DMS79 treated with DMSO at 0.1 percent for 48 hours (cell line): ENCODE results near the gene TAS1R3.
"Not testable (repeated sequence)": the region's sequence is repeated elsewhere in the genome, so short reads cannot be mapped to it uniquely, and the experiment has no call there.

Source experiments
- DNase-seq: peaks from one replicate; lab custom pipeline; 2025; lab: John Stamatoyannopoulos, UW

TAS1R3 gene

GRCh38 chr1:1354271-1355247 is 23.5 kb downstream of the TAS1R3 start:
- no peak for DNase-seq

DNA sequence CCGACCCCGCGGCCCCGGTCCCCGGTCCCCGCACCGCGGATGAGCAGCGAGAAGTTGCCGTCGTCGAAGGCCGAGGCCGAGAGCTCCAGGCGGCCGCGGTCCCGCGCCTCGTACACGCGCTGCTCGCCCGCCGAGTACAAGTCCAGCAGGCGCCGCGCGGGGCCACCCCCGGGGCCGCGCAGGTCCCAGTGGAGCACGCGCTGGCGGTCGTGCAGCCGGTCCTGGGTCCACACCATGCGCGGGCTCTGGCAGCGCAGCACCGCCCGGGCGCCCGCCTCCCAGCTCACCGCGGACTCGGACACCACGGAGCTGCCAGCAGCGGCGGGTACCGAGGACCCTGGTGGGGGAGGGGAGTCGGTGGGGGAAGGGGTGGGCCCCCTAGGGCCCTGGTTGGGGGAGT is 24.3 kb downstream of the TAS1R3 start:
- DNase-seq = peak; percentile 16

GRCh38 chr1:1356166-1356795 is 25.2 kb downstream of the TAS1R3 start:
- no peak for DNase-seq

DNA sequence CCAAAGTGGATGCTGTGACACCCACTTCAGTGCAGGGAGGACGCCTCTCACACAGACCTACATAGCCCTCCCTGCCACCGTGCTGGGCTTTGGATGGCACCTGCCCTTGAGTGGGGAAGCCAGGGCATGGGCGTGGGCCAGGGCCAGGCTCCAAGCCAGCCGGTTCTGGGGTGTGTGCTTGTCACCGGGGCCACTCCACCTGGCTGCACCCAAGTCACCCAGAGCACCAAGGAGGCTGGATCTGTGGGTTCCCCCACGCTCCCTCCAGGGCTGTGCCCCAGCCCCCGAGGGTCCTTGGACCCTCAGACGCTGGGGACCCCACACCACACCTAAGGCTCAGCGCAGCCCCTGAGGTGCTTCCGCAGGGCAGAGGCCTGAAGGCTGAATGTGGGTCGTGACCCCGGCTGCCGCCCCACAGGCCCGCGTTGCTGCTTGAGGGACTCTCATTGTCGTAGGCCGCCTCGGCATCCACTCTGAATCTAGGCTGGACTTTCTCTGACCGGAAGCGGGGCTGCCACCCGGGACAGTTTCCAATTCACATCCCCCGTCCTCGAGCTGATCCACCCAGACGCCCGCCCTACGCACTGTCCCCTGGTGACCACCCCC is 25.8 kb downstream of the TAS1R3 start:
- DNase-seq = no peak

DNA sequence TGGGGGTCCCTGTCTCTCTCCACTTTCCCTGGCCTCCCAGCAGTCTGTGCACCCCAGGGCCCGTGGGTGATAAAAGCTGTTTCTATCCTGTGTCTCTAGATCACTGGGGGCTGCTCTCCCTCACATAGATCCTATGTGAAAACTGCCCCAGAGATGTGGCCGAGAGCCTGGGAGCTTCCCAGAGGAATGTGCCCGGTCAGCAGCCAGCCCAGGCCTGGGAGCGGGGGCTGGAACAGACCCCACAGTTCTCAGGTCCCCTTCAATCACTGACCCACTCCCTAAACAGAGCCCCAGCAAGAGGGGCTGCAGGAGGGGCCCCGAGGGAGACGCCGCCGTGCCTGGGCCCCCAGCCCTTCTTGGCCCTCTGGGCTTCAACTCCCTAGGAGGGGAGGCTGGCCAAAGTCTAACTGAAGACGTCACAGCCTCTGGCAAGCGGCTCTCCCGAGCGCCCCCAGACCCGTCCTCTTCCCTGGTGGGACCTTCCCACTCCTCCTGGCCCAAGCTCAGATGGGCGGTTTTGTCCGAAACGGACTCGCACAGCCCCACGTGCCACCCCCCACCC is 26.9 kb downstream of the TAS1R3 start:
- DNase-seq = no peak

- no peak for DNase-seq
These were observed 27.6 kb downstream of the TAS1R3 start, which contains the start of gene MXRA8 for GRCh38 chr1:1358433-1359271. Gene MXRA8 (minus strand): TSS chr1:1358555. CDS start chr1:1358504, 51 bp downstream.

DNA sequence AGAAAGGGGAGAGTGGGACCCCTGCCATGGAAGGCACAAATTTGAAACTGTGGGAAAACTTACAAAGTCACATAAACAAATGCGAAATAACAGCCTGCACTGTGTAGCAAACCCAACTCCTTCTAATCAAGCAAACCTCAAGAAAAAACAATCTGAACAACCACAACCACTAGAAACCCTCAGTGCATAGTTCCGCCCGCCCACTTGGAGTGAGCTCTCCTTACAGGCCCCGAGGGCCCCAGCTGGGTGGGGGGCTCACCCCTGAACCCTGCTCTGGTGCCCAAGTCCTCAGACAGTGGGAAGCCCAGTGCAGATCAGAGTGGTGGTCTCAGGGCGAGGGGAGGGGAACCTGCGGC is 28.2 kb downstream of the TAS1R3 start:
- DNase-seq = no peak

GRCh38 chr1:1359664-1360468 is 28.8 kb downstream of the TAS1R3 start:
- no peak for DNase-seq

- no peak for DNase-seq
These were observed 29.6 kb downstream of the TAS1R3 start for GRCh38 chr1:1360506-1361169.

- DNase-seq = no peak
These were observed 30.3 kb downstream of the TAS1R3 start for GRCh38 chr1:1361233-1361981.

DNA sequence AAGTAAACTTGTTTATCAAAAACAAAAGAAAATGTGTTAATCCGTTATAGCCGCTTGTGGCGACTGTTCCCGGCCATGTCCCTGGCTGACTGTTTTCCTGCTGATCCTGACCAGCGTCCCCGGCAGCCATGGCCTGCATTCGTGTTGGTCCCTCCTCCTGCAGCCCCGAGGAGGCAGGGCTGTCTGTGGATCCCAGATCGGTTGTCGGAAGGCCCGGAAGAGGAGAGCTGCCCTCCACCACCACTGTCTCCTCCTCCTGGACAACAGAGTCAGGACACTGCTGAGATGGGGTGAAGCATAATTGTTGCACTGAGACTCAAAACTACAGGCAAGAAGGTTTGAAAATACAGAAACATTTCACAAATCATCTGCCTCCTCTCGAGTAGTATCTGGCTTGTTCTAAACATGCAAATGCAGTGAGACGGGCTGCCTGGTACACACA is 30.9 kb downstream of the TAS1R3 start:
- no peak for DNase-seq

DNA sequence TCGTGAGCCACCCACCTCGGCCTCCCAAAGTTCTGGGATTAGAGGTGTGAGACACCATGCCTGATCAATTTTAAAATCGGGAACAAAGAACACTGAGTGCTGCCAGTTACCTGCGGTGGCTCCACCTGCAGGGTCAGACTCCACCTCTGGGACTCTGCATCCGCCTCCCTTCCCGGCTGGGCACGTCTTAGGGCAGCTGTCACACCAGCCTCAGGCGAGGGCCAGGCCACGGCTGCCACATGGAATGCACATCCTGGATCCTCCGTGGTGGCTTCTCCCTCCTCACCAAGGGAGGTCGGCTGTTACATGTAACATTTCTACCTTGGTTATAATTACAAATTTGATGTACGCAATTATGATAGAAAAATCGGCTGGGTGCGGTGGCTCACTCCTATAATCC is 33.2 kb downstream of the TAS1R3 start:
- DNase-seq = no peak

GRCh38 chr1:1365875-1366698 is 35.0 kb downstream of the TAS1R3 start:
- no peak for DNase-seq

GRCh38 chr1:1366699-1367066 is 35.6 kb downstream of the TAS1R3 start:
- no peak for DNase-seq

- DNase-seq = no peak
These were observed 36.2 kb downstream of the TAS1R3 start for GRCh38 chr1:1367315-1367714.

DNA sequence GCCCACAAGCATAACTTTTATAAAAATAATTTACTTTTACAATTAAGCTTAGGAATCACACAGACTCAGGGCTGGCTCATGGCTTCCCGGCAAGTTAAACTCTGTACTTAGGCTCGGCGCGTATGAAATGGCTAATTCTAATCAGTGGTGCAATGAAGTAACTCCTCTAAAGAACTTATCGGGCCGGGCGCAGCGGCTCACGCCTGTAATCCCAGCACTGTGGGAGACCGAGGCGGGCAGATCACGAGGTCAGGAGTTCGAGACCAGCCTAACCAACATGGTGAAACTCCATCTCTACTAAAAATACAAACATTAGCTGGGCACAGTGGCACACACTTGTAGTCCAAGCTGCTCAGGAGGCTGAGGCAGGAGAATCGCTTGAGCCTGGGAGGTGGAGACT is 39.0 kb downstream of the TAS1R3 start:
- DNase-seq = not testable (repeated sequence)

DNA sequence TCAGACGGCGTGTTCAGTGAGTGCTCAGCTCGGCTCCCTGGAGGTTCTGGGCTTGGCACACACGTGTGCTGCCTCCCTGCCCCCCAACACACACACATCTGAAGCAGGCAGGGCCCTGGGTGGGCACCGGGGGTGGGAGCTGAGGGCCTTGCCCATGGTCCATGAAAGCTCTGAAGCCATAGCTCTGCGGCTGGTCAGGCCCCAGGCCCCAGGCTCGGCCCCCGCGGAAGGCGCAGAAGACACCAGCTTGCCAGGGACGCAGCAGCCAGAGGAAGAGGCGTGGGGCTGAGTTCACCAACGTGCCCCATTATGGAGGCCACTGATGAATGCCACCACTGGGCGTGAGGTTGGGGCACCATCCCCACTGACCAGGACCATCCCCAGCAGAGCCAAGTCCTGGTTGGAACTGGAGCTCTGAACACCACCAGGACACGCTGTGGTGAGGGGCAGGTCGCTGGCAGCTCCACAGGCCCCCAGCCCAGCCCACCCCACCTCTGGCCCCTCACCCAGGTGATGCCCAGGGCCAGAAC is 39.8 kb downstream of the TAS1R3 start:
- no peak for DNase-seq

GRCh38 chr1:1371364-1371745 is 40.3 kb downstream of the TAS1R3 start:
- no peak for DNase-seq
